ENCODE measurements around the gene MAML3. TPM values are rescaled to one million over a fixed set of nuclear protein-coding genes. Genes with fewer than 3 reads are reported as not detected.

The MAML3 gene
- total and polyA plus RNA-seq, 9 donors = 11.1 to 23.8 (median 14.9) TPM

DNA sequence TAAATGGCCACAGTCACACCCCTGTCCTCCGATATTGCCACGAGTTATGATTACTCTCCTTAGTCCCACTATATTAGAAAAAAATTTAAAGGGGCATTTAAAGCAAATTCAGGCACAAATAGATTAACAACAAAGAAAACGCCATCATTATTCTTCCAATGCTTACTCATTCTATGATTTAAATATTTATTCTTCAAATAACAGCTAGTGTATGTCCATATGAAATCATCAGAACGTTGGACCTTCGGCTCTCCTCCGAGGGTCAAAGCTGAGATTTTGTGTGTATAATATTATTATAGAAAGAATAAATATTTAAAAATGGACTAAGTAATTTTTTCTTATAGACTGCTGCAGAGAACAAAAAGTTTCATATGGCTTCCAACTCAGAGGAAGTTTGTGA lies 122.9 kb downstream of the MAML3 start:
- 86 to 94% (median 92%) methylated on average over 6 of the region's 6 CpGs for WGBS, 3 donors
- H3K36me3 ChIP-seq = no peaks in the 10 kb centered on the region
- intact Hi-C loops (cut with DNase I) = loop anchor here in 1 of 4 donors (10.0 kb wide), 1 partner anchor 356 kb away; no protein-coding TSS in a partner anchor
- no peak overlapping the region for H3K27ac ChIP-seq
- TF ChIP-seq CTCF (IDR thresholded peaks at IDR 0.05) = no peak
- no peak for TF ChIP-seq POLR2A (IDR thresholded peaks at IDR 0.05)
- no peak for TF ChIP-seq EP300 (IDR thresholded peaks at IDR 0.05)
- no peaks in the 10 kb centered on the region for H3K4me1 ChIP-seq (ENCODE audit: insufficient read depth)
- H3K4me3 ChIP-seq = no peak overlapping the region
- H3K27me3 ChIP-seq = no peaks in the 10 kb centered on the region
- H3K9me3 ChIP-seq = no peaks in the 10 kb centered on the region
- no peak for DNase-seq

- WGBS, 3 donors = 78 to 89% (median 82%) methylated on average over 6 of the region's 6 CpGs
- Histone ChIP-seq H3K36me3 (no peaks in the 10 kb centered on the region), H3K27ac (no peak overlapping the region), H3K9me3 (no peaks in the 10 kb centered on the region), H3K4me1 (ENCODE audit: insufficient read depth) (no peaks in the 10 kb centered on the region), H3K4me3 (no peak overlapping the region), H3K27me3 (no peaks in the 10 kb centered on the region)
- DNase-seq = no peak
- intact Hi-C loops (cut with DNase I) = no loop called here
- TF ChIP-seq CTCF (IDR thresholded peaks at IDR 0.05) (no peak), POLR2A (IDR thresholded peaks at IDR 0.05) (no peak), EP300 (IDR thresholded peaks at IDR 0.05) (no peak)
Measured at GRCh38 chr4:140028676-140029517, 125.1 kb downstream of the MAML3 start.

DNA sequence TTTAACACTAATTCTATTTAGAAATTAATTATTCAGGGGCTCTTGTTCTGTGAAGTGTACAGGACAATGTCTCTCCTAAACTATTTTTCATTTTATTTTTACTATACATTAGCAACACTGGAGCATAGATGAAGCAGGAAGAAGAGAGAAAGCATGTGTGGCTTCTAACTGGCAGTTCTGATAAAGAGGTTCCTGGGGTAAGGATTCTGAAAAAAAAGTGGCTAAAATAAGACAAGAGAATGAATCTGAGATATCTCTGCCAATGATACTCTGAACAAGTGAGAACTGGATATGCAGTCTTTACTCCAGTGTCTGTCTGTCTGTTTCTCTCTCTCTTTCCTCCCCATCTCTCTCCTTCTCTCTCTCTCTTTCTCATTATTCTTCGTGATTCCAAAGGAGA lies 125.9 kb downstream of the MAML3 start:
- TF ChIP-seq EP300 (IDR thresholded peaks at IDR 0.05) (no peak), POLR2A (IDR thresholded peaks at IDR 0.05) (no peak), CTCF (IDR thresholded peaks at IDR 0.05) (no peak)
- DNase-seq = no peak
- Histone ChIP-seq H3K27me3 (no peaks in the 10 kb centered on the region), H3K36me3 (no peaks in the 10 kb centered on the region), H3K4me1 (ENCODE audit: insufficient read depth) (no peaks in the 10 kb centered on the region), H3K4me3 (no peak overlapping the region), H3K27ac (no peak overlapping the region), H3K9me3 (no peaks in the 10 kb centered on the region)
- whole genome bisulfite sequencing, 3 donors = 89 to 96% (median 94%) methylated on average over 1 of the region's 1 CpG
- intact Hi-C loops (cut with DNase I) = no loop called here

DNA sequence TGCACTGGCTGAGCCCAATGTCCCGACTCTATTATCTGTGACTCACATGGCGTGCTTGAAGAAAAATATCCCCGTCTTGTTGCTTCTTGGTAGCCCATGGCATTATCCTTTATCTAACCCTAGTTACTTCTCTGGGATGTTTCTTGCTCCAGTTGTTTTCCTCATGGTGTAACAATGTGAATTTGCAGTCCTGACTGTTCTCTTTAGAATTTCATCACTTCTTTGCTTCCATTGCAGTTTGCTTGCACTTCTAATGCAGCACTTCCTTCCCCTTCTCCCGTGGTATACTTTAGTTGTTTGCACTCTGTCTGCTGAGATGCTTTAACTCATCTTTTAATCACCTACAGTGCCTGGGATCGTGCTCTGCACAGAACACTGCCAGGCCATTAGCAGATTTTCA lies 126.9 kb downstream of the MAML3 start:
- Histone ChIP-seq H3K27me3 (no peaks in the 10 kb centered on the region), H3K9me3 (no peaks in the 10 kb centered on the region), H3K27ac (no peak overlapping the region), H3K36me3 (no peaks in the 10 kb centered on the region), H3K4me3 (no peak overlapping the region), H3K4me1 (ENCODE audit: insufficient read depth) (no peaks in the 10 kb centered on the region)
- DNase-seq = no peak
- intact Hi-C loops (cut with DNase I) = no loop called here
- WGBS, 3 donors = 85 to 90% (median 85%) methylated on average over 5 of the region's 5 CpGs
- TF ChIP-seq CTCF (IDR thresholded peaks at IDR 0.05) (no peak), EP300 (IDR thresholded peaks at IDR 0.05) (no peak), POLR2A (IDR thresholded peaks at IDR 0.05) (no peak)
